ENCODE measurements around the gene GPHN. TPM values are rescaled to one million over a fixed set of nuclear protein-coding genes. Genes with fewer than 3 reads are reported as not detected.

Gene GPHN
- total and polyA plus RNA-seq, 2 donors from 2014 or later, result 35.4 to 62.0 TPM

- no peaks in the 10 kb centered on the region for H3K27me3 ChIP-seq (ENCODE audit: control insufficient read depth, insufficient read depth, low read length)
- no peak overlapping the region for H3K27ac ChIP-seq (ENCODE audit: low read depth in 2 of 2, low read length in 2 of 2)
- no peak for DNase-seq
- intact Hi-C loops (cut with DNase I), result no loop called here
- no peak for FAIRE-seq
- no peaks in the 10 kb centered on the region for H3K9me3 ChIP-seq (ENCODE audit: control insufficient read depth in 2 of 3, insufficient read depth in 1 of 3, low read length in 3 of 3)
- no peak overlapping the region for H3K9ac ChIP-seq (ENCODE audit: low read length in 3 of 3)
- no peaks in the 10 kb centered on the region for H3K36me3 ChIP-seq (ENCODE audit: control insufficient read depth in 2 of 3, insufficient read depth in 3 of 3, low read length in 3 of 3)
- no peak overlapping the region for H3K4me3 ChIP-seq (ENCODE audit: low read length in 3 of 3)
- TF ChIP-seq CTCF (IDR thresholded peaks at IDR 0.05; ENCODE audit: borderline replicate concordance, extremely low read depth, insufficient read depth), result no peak
- no peaks in the 10 kb centered on the region for H3K4me1 ChIP-seq (ENCODE audit: control insufficient read depth in 2 of 3, insufficient read depth in 2 of 3, low read depth in 1 of 3, low read length in 3 of 3)
Observed at GRCh38 chr14:67221248-67221981, 713.5 kb downstream of the GPHN start.

- FAIRE-seq (no peak), DNase-seq (no peak)
- H3K9me3 ChIP-seq (ENCODE audit: control insufficient read depth in 2 of 3, insufficient read depth in 1 of 3, low read length in 3 of 3), result no peaks in the 10 kb centered on the region
- H3K4me3 ChIP-seq (ENCODE audit: low read length in 3 of 3), result no peak overlapping the region
- no peaks in the 10 kb centered on the region for H3K27me3 ChIP-seq (ENCODE audit: control insufficient read depth, insufficient read depth, low read length)
- H3K4me1 ChIP-seq (ENCODE audit: control insufficient read depth in 2 of 3, insufficient read depth in 2 of 3, low read depth in 1 of 3, low read length in 3 of 3), result no peaks in the 10 kb centered on the region
- intact Hi-C loops (cut with DNase I), result no loop called here
- no peak overlapping the region for H3K27ac ChIP-seq (ENCODE audit: low read depth in 2 of 2, low read length in 2 of 2)
- TF ChIP-seq CTCF (IDR thresholded peaks at IDR 0.05; ENCODE audit: borderline replicate concordance, extremely low read depth, insufficient read depth), result no peak
- no peak overlapping the region for H3K9ac ChIP-seq (ENCODE audit: low read length in 3 of 3)
- no peaks in the 10 kb centered on the region for H3K36me3 ChIP-seq (ENCODE audit: control insufficient read depth in 2 of 3, insufficient read depth in 3 of 3, low read length in 3 of 3)
Observed at GRCh38 chr14:67221982-67222328, 714.0 kb downstream of the GPHN start.

GRCh38 chr14:67225523-67225922, 717.6 kb downstream of the GPHN start:
- Histone ChIP-seq H3K27me3 (ENCODE audit: control insufficient read depth, insufficient read depth, low read length) (no peaks in the 10 kb centered on the region), H3K36me3 (ENCODE audit: control insufficient read depth in 2 of 3, insufficient read depth in 3 of 3, low read length in 3 of 3) (no peaks in the 10 kb centered on the region), H3K27ac (ENCODE audit: low read depth in 2 of 2, low read length in 2 of 2) (no peak overlapping the region), H3K4me3 (ENCODE audit: low read length in 3 of 3) (no peak overlapping the region), H3K9me3 (ENCODE audit: control insufficient read depth in 2 of 3, insufficient read depth in 1 of 3, low read length in 3 of 3) (no peaks in the 10 kb centered on the region), H3K4me1 (ENCODE audit: control insufficient read depth in 2 of 3, insufficient read depth in 2 of 3, low read depth in 1 of 3, low read length in 3 of 3) (no peaks in the 10 kb centered on the region), H3K9ac (ENCODE audit: low read length in 3 of 3) (no peak overlapping the region)
- FAIRE-seq, result no peak
- TF ChIP-seq CTCF (IDR thresholded peaks at IDR 0.05; ENCODE audit: borderline replicate concordance, extremely low read depth, insufficient read depth), result no peak
- intact Hi-C loops (cut with DNase I), result no loop called here
- DNase-seq, result no peak

Measured in kidney (tissue), 14 donors.